HFF-Myc (cell line): ENCODE results near the gene STAG3.
"Not testable (repeated sequence)": the region's sequence is repeated elsewhere in the genome, so short reads cannot be mapped to it uniquely, and the experiment has no call there.

Experiments used
- DNase-seq: peaks from one replicate; pipeline ENCODE4 v3.0.0-alpha.2; 2011; ENCODE audit warnings: low read depth; ENCODE audit errors: extremely low read depth
- H3K4me3 ChIP-seq: replicated peaks from 2 replicates; pipeline ENCODE4 v1.5.1; 2011; ENCODE audit warnings: low read depth, mild to moderate bottlenecking, control low read depth, low read length
- TF ChIP-seq, protein P1 (sequence below): IDR thresholded peaks from 2 replicates; pipeline ENCODE4 v1.5.1; 2012; ENCODE audit warnings: mild to moderate bottlenecking, low read depth, low read length, control low read depth; ENCODE audit errors: missing control alignments

Gene STAG3, protein sequence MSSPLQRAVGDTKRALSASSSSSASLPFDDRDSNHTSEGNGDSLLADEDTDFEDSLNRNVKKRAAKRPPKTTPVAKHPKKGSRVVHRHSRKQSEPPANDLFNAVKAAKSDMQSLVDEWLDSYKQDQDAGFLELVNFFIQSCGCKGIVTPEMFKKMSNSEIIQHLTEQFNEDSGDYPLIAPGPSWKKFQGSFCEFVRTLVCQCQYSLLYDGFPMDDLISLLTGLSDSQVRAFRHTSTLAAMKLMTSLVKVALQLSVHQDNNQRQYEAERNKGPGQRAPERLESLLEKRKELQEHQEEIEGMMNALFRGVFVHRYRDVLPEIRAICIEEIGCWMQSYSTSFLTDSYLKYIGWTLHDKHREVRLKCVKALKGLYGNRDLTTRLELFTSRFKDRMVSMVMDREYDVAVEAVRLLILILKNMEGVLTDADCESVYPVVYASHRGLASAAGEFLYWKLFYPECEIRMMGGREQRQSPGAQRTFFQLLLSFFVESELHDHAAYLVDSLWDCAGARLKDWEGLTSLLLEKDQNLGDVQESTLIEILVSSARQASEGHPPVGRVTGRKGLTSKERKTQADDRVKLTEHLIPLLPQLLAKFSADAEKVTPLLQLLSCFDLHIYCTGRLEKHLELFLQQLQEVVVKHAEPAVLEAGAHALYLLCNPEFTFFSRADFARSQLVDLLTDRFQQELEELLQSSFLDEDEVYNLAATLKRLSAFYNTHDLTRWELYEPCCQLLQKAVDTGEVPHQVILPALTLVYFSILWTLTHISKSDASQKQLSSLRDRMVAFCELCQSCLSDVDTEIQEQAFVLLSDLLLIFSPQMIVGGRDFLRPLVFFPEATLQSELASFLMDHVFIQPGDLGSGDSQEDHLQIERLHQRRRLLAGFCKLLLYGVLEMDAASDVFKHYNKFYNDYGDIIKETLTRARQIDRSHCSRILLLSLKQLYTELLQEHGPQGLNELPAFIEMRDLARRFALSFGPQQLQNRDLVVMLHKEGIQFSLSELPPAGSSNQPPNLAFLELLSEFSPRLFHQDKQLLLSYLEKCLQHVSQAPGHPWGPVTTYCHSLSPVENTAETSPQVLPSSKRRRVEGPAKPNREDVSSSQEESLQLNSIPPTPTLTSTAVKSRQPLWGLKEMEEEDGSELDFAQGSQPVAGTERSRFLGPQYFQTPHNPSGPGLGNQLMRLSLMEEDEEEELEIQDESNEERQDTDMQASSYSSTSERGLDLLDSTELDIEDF

DNA sequence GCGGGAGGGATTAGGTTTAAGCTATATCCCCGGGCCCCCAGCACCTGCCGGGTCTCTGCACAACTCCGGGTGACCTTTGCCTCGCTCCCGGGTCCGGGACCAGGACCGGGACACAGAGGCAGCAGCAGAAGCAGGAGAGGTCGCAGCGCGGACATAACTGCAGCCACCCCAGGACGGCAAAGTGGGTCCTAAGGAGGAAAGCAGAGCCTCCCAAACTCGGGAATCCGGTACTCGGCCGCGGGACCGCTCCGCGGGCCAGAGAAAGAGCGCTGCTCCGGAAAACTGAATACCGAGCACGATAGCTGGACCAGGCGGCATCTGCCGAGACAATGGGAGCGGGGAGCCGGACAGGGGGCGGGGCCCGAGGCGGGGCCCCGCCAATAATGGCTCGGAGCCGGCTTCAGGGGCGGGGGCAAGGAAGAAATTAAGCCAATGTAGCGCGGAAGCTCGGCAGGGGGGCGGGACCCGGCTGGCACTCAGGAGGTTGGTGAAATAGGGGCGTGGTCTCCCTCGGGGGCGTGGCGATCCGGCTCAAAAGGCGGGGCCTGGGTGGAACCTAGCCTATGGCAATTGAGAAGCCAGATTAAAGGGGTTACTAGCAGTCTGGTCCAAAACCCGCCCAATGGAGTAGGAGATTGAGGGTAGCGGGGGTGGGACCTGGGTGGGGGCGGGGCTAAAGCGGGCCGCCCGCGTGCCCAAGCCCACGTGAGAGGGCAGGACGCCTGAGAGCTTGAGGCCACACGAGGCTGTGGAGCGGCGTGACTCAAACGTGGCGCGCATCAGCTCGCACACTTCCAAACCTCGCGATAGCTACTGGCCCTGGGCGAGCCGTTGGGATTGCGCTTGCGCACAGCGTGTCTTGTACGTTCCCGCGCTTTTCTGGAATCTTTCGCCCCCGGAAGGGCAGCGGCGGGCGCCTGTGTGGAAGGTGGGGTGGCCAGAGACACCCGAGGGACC is at the start of gene STAG3, which contains the start of gene GPC2:
TSS of gene STAG3 (plus strand) at position 874 of the 957 bp plus-strand sequence. CDS start 2,639 bp downstream, outside the sequence.
TSS of gene GPC2 (minus strand) at position 337 of the 957 bp plus-strand sequence. CDS start at position 155, 182 bp downstream.
- TF ChIP-seq, protein P1, sequence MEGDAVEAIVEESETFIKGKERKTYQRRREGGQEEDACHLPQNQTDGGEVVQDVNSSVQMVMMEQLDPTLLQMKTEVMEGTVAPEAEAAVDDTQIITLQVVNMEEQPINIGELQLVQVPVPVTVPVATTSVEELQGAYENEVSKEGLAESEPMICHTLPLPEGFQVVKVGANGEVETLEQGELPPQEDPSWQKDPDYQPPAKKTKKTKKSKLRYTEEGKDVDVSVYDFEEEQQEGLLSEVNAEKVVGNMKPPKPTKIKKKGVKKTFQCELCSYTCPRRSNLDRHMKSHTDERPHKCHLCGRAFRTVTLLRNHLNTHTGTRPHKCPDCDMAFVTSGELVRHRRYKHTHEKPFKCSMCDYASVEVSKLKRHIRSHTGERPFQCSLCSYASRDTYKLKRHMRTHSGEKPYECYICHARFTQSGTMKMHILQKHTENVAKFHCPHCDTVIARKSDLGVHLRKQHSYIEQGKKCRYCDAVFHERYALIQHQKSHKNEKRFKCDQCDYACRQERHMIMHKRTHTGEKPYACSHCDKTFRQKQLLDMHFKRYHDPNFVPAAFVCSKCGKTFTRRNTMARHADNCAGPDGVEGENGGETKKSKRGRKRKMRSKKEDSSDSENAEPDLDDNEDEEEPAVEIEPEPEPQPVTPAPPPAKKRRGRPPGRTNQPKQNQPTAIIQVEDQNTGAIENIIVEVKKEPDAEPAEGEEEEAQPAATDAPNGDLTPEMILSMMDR: no peak
- peak within 1 kb of the TSS; percentile 67 for H3K4me3 ChIP-seq
- peak; percentile 86 for DNase-seq

DNA sequence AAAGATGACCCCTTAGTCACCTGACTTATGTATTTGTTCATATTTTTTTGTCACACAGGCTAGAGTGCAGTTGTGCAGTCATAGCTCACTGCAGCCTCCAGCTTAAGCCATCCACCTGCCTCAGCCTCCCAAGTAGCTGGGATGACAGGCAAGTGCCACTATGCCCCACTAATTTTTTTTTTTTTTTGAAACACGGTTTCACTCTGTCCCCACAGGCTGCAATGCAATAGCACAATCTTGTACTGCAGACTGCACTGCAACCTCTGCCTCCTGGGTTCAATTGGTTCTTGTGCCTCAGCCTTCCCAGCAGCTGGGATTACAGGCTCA is 49.1 kb upstream of the STAG3 start:
- no peak overlapping the region for H3K4me3 ChIP-seq
- no peak for DNase-seq
- TF ChIP-seq, protein P1: no peak

DNA sequence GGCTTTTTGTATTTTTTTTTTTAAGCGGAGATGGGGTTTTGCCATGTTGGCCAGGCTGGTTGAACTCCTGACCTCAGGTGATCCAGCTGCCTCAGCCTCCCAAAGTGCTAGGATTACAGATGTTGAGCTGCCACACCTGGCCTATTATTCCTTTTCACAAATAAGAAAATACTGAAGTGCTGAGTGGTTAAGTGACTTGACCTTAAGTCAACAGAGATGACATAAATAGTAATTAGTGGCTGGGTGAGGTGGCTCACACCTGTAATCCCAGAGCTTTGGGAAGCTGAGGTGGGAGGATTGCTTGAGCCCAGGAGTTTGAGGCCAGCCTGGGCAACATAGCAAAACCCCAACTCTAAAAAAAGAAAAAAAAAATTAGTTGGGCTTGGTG is 47.5 kb upstream of the STAG3 start:
- not testable (repeated sequence) for DNase-seq, H3K4me3 ChIP-seq

DNA sequence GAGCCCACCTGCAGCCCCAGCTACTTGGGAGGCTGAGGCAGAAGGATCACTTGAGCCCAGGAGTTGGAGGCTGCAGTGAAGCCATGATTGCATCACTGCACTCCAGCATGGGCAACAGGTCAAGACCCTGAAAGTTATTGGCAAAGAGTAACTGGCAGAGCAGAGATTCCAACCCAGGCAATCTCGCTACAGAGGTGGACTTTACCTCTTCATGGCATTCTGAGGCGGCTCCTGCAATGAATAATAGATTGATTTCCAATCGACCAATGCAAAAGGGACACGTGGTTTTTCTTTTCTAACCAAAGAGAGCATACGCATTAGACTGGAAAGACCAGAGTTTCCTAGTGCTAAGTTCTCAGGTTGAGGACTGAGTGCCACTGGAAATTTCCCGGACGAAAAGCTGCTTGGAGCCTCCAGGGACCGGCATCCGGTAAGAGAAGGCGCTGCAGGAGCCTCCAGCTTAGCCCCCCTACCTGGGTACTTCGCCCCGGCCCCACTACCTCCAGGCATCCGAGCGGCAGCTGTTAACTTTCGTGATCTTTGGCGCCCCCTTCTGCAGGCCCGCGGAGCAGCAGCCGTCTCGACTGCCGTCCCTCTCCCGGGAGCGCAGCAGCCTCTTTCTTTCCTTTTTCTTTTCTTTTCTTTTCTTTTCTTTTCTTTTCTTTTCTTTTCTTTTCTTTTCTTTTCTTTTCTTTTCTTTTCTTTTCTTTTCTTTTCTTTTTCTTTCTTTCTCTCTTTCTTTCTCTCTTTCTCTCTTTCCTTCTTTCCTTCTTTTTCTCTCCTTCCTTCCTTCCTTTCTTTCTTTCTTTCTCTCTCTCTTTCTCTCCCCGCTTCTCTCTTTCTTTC is 46.9 kb upstream of the STAG3 start:
- no peak overlapping the region for H3K4me3 ChIP-seq
- TF ChIP-seq, protein P1: peak; percentile 57
- no peak for DNase-seq

DNA sequence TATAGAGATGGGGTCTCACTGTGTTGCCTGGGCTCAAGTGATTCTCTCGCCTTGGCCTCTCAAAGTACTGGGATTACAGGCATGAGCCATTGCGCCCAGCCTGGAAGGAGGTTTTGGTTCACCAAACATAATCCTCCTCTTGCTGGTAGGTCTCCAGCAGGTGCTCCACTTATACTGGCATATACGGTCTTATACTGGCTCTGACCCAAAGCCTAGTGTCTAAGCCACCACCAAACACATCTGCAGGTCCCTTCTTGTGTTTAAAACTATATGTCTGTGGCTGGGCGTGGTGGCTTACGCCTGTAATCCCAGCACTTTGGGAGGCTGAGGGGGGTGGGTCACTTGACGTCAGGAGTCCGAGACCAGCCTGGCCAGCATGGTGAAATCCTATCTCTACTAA is 45.6 kb upstream of the STAG3 start:
- DNase-seq: no peak
- TF ChIP-seq, protein P1: no peak
- no peak overlapping the region for H3K4me3 ChIP-seq

DNA sequence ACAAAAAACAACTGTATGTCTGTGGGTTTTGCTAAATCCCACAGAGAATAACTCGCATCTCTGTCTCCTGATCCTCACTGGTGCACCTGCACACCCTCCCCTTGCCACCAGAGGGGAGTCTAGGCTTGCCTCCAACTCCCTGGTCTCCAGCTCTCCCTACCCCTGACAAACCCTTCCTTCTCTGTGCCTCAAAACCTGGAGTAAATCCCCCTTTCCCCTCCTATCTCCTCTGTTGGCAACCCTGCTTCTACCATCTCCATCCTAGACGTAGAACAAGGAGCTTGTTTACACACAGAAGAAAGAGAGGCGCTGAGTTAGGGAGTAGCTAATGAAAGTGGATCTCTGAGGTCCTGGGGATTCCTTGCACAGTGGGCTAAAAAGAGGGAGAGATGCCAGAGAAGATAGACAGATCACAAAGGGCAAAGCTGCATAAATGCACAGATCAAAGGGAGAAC is 45.0 kb upstream of the STAG3 start:
- H3K4me3 ChIP-seq: no peak overlapping the region
- peak; percentile 40 for DNase-seq
- TF ChIP-seq, protein P1: peak; percentile 93
